ENCODE data around the gene LGALS1. TPM values are rescaled to one million over a fixed set of nuclear protein-coding genes. Genes with fewer than 3 reads are reported as not detected.

Gene LGALS1
- total and polyA plus RNA-seq, 9 of the 15 experiments (the other 6 are each of a cell fraction or from before 2014, with no cell fraction given) = 160 to 800 (median 330) TPM

- TF ChIP-seq ZNF174 (CRISPR knock-in tag; IDR thresholded peaks at IDR 0.05) (no peak), ZNF384 (IDR thresholded peaks at IDR 0.05; ENCODE audit: low read depth, low read length) (no peak), VEZF1 (CRISPR knock-in tag; IDR thresholded peaks at IDR 0.05) (peak; percentile 72), EHMT2 (IDR thresholded peaks at IDR 0.05) (no peak), TFAM (CRISPR knock-in tag; conservative IDR thresholded peaks at IDR 0.05) (no peak), HCFC1 (IDR thresholded peaks at IDR 0.05; ENCODE audit: low read depth, low read length) (no peak), E4F1 (CRISPR knock-in tag; IDR thresholded peaks at IDR 0.05; ENCODE audit: borderline replicate concordance) (no peak), ZNF79 (CRISPR knock-in tag; IDR thresholded peaks at IDR 0.05; ENCODE audit: low read depth) (no peak), DNMT1 (IDR thresholded peaks at IDR 0.05) (no peak), ZNF134 (CRISPR knock-in tag; conservative IDR thresholded peaks at IDR 0.05) (no peak), HEY1 (CRISPR knock-in tag; IDR thresholded peaks at IDR 0.05; ENCODE audit: borderline replicate concordance) (no peak), MAZ (CRISPR knock-in tag; conservative IDR thresholded peaks at IDR 0.05 in 1 of 2, IDR thresholded peaks at IDR 0.05 in 1 of 2) (0 out of 4 replicates have a peak, but pooled peaks of 1 of the 2 experiments have one; percentile 52), ZNF253 (CRISPR knock-in tag; conservative IDR thresholded peaks at IDR 0.05) (no peak), ZNF609 (CRISPR knock-in tag; IDR thresholded peaks at IDR 0.05; ENCODE audit: borderline replicate concordance) (no peak), ZNF551 (CRISPR knock-in tag; IDR thresholded peaks at IDR 0.05) (no peak)
Observed at GRCh38 chr22:37633625-37634416, 41.6 kb upstream of the LGALS1 start (continued).

Measured in K562 (cell line).